GM19452 (cell line): ENCODE data around the gene PRODH2.
"Not testable (repeated sequence)": the region's sequence is repeated elsewhere in the genome, so short reads cannot be mapped to it uniquely, and the experiment has no call there.

Source experiments
- ATAC-seq: cut with Tn5 transposase; IDR thresholded peaks from one replicate; pipeline ENCODE4 v1.9.1; 2021; ENCODE audit not compliant: unreplicated experiment

PRODH2 gene

DNA sequence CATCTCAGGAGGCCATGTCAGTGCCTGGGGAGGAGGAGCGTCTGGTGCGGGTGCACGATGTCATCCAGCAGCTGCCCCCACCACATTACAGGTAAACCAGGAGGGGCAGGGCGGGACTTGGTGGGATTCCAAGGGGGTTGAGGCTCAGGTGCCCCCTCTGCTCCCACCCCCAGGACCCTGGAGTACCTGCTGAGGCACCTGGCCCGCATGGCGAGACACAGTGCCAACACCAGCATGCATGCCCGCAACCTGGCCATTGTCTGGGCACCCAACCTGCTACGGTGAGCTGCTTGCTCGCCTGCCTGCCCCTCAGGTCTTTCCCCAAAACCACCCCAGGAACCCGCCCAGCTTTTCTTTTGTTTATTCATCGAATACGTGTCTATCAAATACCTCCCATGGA, 30.1 kb downstream of the PRODH2 start:
- no peak for ATAC-seq

- no peak for ATAC-seq
Measured at GRCh38 chr19:35781650-35782049, 31.0 kb downstream of the PRODH2 start.

DNA sequence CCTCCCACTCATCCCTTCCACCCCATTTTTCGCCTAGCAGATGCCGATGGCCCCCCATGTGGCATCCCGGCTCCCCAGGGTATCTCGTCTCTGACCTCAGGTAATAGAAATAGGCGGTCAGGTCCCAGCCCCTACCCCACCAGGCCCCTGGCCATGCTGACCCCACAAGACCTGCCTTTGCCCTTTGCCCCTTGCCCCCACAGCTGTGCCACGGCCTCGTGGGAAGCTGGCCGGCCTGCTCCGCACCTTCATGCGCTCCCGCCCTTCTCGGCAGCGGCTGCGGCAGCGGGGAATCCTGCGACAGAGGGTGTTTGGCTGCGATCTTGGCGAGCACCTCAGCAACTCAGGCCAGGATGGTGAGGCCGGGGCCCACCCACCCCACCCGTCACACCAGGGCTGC, 31.9 kb downstream of the PRODH2 start:
- ATAC-seq = no peak

DNA sequence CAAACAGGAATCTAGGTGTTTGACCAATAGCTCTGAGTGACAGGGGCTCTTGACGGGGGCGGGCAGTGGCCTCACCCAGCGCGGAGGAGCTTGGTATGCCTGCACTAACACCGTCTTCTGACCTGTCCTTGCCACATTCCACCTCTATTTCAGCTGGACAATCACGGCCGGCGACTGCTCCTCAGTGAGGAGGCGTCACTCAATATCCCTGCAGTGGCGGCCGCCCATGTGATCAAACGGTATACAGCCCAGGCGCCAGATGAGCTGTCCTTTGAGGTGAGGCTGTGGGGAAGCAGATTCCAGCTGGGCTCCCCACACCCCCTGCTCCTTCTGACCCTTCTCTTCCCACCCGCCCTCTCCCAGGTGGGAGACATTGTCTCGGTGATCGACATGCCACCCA, 32.6 kb downstream of the PRODH2 start:
- no peak for ATAC-seq

- ATAC-seq = no peak
Measured at GRCh38 chr19:35779033-35779432, 33.6 kb downstream of the PRODH2 start.

DNA sequence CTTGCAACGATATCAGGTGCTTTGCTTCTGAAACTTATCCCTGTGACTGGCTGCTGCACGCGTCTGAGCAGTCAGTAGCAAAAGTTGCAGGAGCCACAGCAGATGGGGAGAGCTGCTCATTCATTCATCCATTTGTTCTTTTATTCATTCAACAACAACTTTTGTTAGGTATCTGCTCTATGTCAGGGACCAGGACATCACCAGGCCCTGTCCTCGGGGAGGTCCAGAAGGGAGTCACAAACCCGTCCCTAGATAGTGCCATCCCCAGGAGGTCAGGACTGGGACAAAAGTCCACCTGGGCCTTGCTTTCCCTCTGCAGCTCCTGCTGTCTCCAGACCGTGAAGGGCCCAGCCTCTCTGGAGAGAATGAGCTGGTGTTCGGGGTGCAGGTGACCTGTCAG, 34.7 kb downstream of the PRODH2 start:
- ATAC-seq = no peak

DNA sequence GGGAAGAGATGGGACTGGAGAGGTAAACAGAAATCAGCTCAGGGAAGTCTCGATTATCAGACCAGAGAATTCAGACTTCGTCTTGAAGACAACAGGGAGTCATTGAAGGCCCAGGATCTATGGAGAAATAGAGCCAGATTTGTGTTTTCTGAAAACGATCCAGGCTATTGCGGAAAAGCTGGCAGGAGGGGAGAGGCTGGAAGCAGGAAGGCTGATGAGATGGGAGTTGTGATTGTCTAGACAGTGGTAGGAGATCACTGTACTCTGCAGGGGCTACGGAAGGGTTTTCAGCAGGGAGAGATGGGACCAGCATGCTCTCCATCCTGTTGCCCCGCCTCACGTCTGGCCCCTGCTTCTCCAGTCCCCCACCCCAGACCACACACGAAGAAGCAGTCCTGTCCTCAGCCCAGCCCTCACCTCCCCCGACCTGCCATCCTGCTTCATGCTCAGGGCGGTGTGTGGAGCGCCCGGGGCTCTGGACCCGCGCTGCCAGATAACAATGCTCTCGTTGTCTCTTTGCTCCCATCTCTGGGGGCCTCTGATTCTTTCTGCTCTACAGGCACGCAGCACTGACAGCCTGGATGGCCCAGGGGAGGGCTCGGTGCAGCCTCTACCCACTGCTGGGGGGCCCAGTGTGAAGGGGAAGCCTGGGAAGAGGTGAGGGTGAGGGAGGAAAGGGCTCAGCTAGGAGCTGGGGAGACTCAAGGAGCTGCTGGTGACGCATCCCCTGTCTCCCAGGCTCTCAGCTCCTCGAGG, 35.4 kb downstream of the PRODH2 start:
- no peak for ATAC-seq

- no peak for ATAC-seq
Measured at GRCh38 chr19:35776102-35776788, 36.4 kb downstream of the PRODH2 start.

GRCh38 chr19:35775298-35776101, 37.1 kb downstream of the PRODH2 start, which contains the start of gene ARHGAP33:
TSS of gene ARHGAP33 (plus strand) at chr19:35775564. CDS start at chr19:35775659, 95 bp downstream.
- peak; percentile 92 for ATAC-seq

DNA sequence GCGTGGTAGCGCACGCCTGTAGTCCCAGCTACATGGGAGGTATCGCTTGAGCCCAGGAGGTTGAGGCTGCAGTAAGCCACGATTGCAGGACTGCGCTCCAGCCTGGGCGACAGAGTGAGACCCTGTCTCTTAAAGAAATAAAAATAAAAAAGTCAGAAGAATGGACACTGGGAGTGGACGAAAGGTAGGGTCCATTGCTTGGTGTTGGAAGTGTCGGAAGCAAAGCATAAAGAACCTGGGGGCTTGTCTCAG, 37.7 kb downstream of the PRODH2 start:
- ATAC-seq = no peak

GRCh38 chr19:35774274-35775045, 38.2 kb downstream of the PRODH2 start:
- ATAC-seq = no peak

GRCh38 chr19:35773020-35773806, 39.4 kb downstream of the PRODH2 start:
- ATAC-seq = no peak

DNA sequence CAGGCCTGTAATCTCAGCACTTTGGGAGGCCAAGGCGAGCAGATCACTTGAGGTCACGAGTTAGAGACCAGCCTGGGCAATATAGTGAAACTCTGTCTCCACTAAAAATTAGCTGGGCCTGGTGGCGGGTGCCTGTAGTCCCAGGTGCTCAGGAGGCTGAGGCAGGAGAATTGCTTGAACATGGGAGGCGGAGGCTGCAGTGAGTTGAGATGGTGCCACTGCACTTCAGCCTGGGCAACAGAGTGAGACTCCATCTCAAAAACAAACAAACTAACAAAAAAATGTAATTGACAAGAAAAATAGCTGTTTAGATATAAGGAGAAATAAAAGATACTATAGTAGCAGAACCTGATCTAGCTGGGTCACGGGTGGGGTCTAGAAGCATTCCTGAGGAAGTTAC, 40.3 kb downstream of the PRODH2 start:
- not testable (repeated sequence) for ATAC-seq

DNA sequence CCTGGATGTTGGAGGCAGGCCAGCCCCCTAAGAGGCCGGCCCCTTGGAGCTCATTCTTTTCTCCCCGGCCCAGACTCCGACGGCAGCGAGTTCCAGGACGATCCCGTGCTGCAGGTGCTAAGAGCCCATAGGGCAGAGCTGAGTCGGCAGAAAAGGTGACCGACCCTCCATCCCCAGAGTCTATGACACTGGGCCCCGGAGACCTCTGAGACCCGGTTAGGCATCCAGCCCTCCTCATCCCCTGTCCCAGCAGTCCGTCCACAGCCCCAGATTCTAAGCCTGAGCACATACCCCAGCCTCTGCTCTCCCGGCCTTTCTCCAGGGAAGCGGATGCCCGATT, 44.6 kb downstream of the PRODH2 start:
- ATAC-seq = no peak

DNA sequence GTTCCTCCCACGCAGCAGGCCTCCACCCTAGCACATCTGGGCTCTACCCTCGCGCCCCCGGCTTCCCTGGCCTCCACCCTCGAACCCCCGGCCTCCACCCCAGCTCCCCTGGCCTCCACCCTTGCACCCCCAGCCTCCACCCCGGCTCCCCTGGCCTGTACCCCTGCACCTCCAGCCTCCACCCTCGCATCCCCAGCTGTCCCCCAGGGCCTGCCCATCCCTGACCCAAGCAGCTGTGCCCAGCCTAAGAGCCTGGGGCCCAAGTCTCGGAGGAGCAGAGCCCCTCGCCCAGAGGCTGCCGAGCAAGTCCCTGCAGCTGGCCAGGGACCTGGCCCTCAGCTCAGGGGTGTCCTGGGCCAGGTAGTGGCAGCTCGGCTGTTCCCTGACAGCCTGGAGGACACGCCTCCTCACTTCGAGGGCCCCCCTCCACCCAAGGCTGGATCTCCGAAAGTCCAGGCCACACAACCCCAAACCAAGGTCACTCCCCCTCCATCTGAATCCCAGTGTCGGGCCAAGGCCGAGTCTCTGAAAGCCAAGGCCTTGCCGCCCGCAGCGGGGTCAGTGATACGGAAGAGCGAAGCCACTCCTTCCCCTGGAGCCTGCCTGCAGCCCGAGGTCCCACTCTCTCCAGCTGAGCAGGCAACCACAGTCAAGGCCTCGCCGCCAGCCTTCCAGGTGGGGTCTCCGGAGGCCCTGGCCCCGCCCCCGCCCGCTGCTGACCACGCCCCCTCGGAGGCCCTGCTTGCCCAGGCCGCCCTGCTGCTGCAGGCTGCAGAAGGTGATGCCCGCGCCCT, 45.2 kb downstream of the PRODH2 start:
- no peak for ATAC-seq

DNA sequence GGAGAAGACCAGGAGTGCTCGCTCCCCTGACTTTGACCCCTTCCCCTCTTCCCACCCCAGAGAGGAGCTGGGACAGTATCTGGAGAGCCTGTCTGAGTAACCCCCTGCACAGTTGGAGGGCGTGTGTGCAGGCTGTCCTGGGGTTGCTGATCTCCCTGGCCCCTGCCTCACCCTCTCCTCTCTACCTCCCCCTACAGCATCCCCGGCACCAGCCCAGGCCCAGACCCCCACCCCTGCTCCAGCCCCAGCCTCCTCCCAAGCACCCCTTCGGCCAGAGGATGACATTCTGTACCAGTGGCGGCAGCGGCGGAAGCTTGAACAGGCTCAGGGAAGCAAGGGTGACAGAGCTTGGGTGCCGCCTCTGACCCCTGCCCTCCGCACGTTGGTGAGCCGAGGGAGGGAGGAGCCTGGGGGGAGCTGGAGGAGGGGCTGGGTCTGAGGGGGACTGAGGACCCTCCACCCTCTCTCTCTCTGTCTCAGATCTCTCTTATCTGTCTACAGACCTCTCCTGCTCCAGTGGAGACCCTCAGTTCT, 46.0 kb downstream of the PRODH2 start:
- ATAC-seq = no peak

DNA sequence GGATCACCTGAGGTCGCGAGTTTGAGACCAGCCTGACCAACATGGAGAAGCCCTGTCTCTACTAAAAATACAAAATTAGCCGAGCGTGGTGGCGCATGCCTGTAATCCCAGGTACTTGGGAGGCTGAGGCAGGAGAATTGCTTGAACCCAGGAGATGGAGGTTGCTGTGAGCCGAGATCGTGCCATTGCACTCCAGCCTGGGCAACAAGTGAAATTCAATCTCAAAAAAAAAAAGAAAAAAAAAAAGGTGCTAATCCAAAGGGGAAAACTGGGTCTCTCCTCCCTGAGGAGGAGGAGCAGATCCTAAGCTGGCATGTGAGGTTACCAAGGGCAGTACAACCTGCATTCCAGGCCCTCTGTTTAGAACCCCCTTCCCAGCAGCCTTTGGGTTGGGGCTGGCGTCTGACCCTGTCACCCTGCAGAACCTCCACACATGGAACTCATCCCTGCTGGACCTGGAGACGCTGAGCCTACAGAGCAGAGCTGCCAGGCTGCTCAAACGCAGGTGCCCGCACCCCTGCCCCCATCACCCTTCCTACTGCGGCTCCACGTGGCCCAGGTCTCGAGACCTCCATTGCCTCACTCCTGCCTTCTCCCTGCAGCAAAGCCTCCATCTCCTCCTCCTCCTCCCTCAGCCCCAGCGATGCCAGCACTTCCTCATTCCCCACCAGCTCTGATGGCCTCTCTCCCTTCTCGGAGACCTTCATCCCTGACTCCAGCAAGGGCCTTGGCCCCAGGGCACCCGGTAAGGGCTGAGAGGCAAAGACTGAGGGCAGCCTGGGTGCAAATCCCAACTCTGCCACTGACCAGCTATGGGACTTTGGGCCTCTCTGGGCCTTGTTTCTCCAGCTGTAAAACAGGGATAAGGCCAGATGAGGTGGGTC, 48.0 kb downstream of the PRODH2 start:
- ATAC-seq = no peak

- ATAC-seq = no peak
Measured at GRCh38 chr19:35760711-35761349, 51.8 kb downstream of the PRODH2 start.
